NOMO-1 (cell line): ENCODE data around the gene ZBTB16.

Experiments used
- DNase-seq, 2 experiments: peaks; one replicate each; lab custom pipeline; 2025; ENCODE audit not compliant: unreplicated experiment in 2 of 2; lab: John Stamatoyannopoulos, UW

The ZBTB16 gene

GRCh38 chr11:114081641-114082414 lies 22.3 kb downstream of the ZBTB16 start:
- DNase-seq = no peak

GRCh38 chr11:114082415-114082748 lies 22.9 kb downstream of the ZBTB16 start:
- DNase-seq = peak in 1 of 2 experiments; percentile 32

GRCh38 chr11:114082767-114083181 lies 23.3 kb downstream of the ZBTB16 start:
- DNase-seq = peak; percentile 90 to 95

GRCh38 chr11:114083391-114084252 lies 24.1 kb downstream of the ZBTB16 start:
- peak; percentile 26 to 34 for DNase-seq

- no peak for DNase-seq
Measured at GRCh38 chr11:114084414-114084813, 24.9 kb downstream of the ZBTB16 start.

- no peak for DNase-seq
Measured at GRCh38 chr11:114085965-114086793, 26.7 kb downstream of the ZBTB16 start.

GRCh38 chr11:114087025-114087424 lies 27.5 kb downstream of the ZBTB16 start:
- peak; percentile 19 to 31 for DNase-seq

GRCh38 chr11:114088216-114088615 lies 28.7 kb downstream of the ZBTB16 start:
- no peak for DNase-seq

GRCh38 chr11:114088836-114089235 lies 29.3 kb downstream of the ZBTB16 start:
- no peak for DNase-seq

GRCh38 chr11:114089748-114090147 lies 30.2 kb downstream of the ZBTB16 start:
- no peak for DNase-seq

- no peak for DNase-seq
Measured at GRCh38 chr11:114090225-114090910, 30.9 kb downstream of the ZBTB16 start.

- no peak for DNase-seq
Measured at GRCh38 chr11:114090976-114091375, 31.5 kb downstream of the ZBTB16 start.

GRCh38 chr11:114091516-114092397 lies 32.2 kb downstream of the ZBTB16 start:
- no peak for DNase-seq

GRCh38 chr11:114092478-114092877 lies 33.0 kb downstream of the ZBTB16 start:
- no peak for DNase-seq

- no peak for DNase-seq
Measured at GRCh38 chr11:114092953-114093352, 33.4 kb downstream of the ZBTB16 start.

GRCh38 chr11:114094516-114094915 lies 35.0 kb downstream of the ZBTB16 start:
- DNase-seq = no peak

- no peak for DNase-seq
Measured at GRCh38 chr11:114095899-114096298, 36.4 kb downstream of the ZBTB16 start.

GRCh38 chr11:114097832-114098231 lies 38.3 kb downstream of the ZBTB16 start:
- DNase-seq = no peak

- DNase-seq = no peak
Measured at GRCh38 chr11:114098927-114099326, 39.4 kb downstream of the ZBTB16 start.
